HFFc6 (cell line): ENCODE results near the gene PTRH2. TPM values are rescaled to one million over a fixed set of nuclear protein-coding genes. Genes with fewer than 3 reads are reported as not detected.

ENCODE experiments used
- DNase-seq: peaks from one replicate; pipeline ENCODE4 v3.0.0-alpha.2; 2018
- H3K27ac Mint-ChIP-seq: 2 replicates; pipeline ENCODE4 v1.8.0; 2020; ENCODE audit warnings: mild to moderate bottlenecking, mixed read lengths
- H3K27me3 Mint-ChIP-seq: 2 replicates; pipeline ENCODE4 v1.8.0; 2021; ENCODE audit warnings: mild to moderate bottlenecking, moderate library complexity, mixed read lengths; ENCODE audit not compliant: insufficient read depth
- H3K36me3 Mint-ChIP-seq: 2 replicates; pipeline ENCODE4 v1.8.0; 2021; ENCODE audit warnings: low read depth, mixed read lengths
- H3K4me1 Mint-ChIP-seq: 2 replicates; pipeline ENCODE4 v1.8.0; 2020; ENCODE audit warnings: low read depth, mixed read lengths
- H3K4me3 Mint-ChIP-seq: 2 replicates; pipeline ENCODE4 v1.8.0; 2020; ENCODE audit warnings: mild to moderate bottlenecking, moderate library complexity, mixed read lengths
- H3K9me3 Mint-ChIP-seq: 2 replicates; pipeline ENCODE4 v1.8.0; 2020; ENCODE audit warnings: mild to moderate bottlenecking, mixed read lengths
- total RNA-seq, 6 experiments: library from RNA; stranded (reverse); fragmentation: NEBNext Ultra II Directional; extraction: Animal tissue kit (Norgen Biotek cat#: 25700); gene quantifications; 2 replicates in 1 of 6; 3 replicates in 5 of 6; pipeline ENCODE4 v1.2.3, GENCODE V29; 2021
- TF ChIP-seq, protein P1 (sequence below): fragments of 200-600 bp; sonication (generic); IDR thresholded peaks from 2 replicates; pipeline ENCODE4 v1.5.0; 2021; ENCODE audit warnings: antibody characterized with exemption, mild to moderate bottlenecking

Gene PTRH2
- total RNA-seq, 6 experiments from 2014 or later, result 20.7 to 31.8 (median 23.0) TPM

DNA sequence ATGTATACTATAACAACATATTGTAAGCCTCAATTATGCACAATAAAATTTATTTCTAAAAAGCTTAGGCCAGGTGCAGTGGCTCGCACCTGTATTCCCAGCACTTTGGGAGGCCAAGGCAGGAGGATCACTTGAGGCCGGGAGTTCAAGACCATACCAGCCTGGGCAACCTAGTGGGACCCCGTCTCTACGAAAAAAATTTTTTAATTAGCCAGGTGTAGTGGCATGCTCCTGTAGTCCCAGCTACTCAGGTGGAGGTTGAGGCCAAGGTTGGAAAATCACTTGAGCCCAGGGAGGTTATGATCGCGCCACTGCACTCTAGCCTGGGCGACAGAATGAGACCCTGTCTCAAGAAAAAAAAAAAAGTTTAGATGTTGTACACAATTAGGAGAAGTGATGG, 45.7 kb upstream of the PTRH2 start:
- no peak for DNase-seq
- peaks cover 63% of the 10 kb centered on the region for H3K4me1 Mint-ChIP-seq
- no peaks in the 10 kb centered on the region for H3K27me3 Mint-ChIP-seq
- no peak overlapping the region for H3K4me3 Mint-ChIP-seq
- peak overlapping the region; percentile 42; the same call in 1 of the 2 replicates for H3K27ac Mint-ChIP-seq
- peaks cover 1% of the 10 kb centered on the region; the same call in 1 of the 2 replicates for H3K36me3 Mint-ChIP-seq
- TF ChIP-seq, protein P1, sequence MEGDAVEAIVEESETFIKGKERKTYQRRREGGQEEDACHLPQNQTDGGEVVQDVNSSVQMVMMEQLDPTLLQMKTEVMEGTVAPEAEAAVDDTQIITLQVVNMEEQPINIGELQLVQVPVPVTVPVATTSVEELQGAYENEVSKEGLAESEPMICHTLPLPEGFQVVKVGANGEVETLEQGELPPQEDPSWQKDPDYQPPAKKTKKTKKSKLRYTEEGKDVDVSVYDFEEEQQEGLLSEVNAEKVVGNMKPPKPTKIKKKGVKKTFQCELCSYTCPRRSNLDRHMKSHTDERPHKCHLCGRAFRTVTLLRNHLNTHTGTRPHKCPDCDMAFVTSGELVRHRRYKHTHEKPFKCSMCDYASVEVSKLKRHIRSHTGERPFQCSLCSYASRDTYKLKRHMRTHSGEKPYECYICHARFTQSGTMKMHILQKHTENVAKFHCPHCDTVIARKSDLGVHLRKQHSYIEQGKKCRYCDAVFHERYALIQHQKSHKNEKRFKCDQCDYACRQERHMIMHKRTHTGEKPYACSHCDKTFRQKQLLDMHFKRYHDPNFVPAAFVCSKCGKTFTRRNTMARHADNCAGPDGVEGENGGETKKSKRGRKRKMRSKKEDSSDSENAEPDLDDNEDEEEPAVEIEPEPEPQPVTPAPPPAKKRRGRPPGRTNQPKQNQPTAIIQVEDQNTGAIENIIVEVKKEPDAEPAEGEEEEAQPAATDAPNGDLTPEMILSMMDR, result no peak
- no peaks in the 10 kb centered on the region for H3K9me3 Mint-ChIP-seq

DNA sequence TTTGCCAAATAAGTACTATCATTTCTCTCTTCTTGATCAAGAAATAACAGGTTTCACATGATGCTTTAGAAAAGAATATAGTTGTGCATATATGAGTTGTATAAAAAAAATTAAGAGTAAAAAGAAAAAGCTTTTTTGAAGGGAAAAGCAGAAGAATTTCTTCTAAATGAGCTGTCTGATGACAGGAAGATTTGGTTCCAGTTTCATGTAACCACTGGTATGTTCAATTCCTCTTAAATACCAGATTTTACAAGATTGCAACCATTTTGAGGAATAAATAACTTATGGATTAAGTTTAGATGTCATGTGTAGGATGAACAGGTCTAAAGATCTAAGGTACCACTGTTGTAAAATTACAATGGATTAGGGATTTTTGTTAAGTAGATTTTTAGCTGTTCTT, 45.2 kb upstream of the PTRH2 start:
- no peaks in the 10 kb centered on the region for H3K27me3 Mint-ChIP-seq
- no peaks in the 10 kb centered on the region; the same call in 1 of the 2 replicates for H3K36me3 Mint-ChIP-seq
- no peaks in the 10 kb centered on the region for H3K9me3 Mint-ChIP-seq
- TF ChIP-seq, protein P1, result no peak
- peaks cover 58% of the 10 kb centered on the region for H3K4me1 Mint-ChIP-seq
- H3K27ac Mint-ChIP-seq, result peak overlapping the region; percentile 42
- peak; percentile 7 for DNase-seq
- H3K4me3 Mint-ChIP-seq, result no peak overlapping the region

DNA sequence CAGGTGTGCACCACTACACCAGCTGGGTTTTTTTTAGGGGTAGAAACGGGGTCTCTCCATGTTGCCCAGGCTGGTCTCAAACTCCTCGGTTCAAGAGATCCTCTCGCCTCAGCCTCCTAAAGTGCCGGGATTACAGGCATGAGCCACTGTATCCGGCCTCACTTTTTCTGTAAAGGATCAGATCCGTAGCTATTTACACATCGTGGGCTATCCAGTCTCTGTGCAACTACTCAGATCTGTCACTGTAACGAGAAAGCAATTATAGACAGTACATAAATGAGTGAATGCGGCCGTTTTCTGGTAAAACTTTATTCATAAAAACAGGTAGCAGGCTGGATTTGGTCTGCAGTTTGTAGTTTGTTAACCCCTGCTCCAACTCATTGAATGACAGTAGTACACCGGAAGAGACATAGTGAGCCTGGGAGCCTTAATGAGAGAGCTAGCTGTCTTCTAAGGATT, 44.8 kb upstream of the PTRH2 start:
- Mint-ChIP-seq H3K27ac (peak overlapping the region; percentile 42), H3K9me3 (no peaks in the 10 kb centered on the region), H3K27me3 (no peaks in the 10 kb centered on the region), H3K4me1 (peaks cover 54% of the 10 kb centered on the region), H3K36me3 (no peaks in the 10 kb centered on the region; the same call in 1 of the 2 replicates), H3K4me3 (no peak overlapping the region)
- no peak for DNase-seq
- TF ChIP-seq, protein P1, result no peak

DNA sequence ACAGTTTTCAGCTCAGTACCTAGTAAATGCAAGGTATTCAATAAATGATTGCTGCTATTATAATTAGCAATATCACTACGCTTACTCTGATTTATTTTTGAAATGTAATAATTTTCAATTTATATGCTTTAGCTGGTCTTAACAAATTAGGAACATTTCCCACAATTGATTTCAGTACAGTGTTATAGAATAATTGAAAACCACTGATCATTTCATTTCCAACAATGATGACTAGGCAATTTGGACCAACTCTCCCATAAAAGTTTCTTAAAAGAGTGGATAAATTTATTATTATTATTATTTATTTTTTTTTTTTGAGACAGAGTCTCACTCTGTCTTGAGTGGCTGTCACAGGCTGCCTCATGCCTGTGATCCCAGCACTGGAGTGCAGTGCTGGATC, 41.4 kb upstream of the PTRH2 start:
- no peak for DNase-seq
- Mint-ChIP-seq H3K4me1 (peaks cover 20% of the 10 kb centered on the region), H3K27ac (no peak overlapping the region), H3K9me3 (no peaks in the 10 kb centered on the region), H3K27me3 (no peaks in the 10 kb centered on the region), H3K4me3 (no peak overlapping the region), H3K36me3 (peaks cover 4% of the 10 kb centered on the region; the same call in 1 of the 2 replicates)
- TF ChIP-seq, protein P1, result no peak

DNA sequence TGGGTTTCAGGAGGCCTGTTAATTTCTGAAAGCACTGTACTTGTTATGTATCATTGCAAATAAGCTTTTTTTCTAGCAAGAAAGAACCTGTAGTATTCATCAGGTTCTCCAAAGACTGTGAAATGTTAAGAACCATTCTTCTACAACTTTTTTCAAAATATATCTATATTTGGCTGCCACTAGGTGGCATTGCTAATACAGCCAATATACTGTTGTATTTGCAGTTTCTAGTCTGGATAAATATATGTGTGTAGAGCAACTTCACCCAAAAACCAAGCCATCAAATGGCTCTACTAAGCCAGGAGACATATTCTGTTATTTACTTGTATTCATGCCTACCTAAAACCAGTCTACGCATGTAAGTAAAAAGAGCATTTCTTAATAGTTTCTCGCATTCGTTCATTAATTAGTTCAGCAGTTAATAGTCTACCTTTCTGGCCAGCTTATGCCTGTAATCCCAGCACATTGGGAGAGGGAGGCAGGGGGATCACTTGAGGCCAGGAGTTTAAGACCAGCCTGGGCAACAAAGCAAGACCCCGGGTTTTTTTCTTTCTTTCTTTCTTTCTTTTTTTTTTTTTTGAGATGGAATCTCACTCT, 39.7 kb upstream of the PTRH2 start:
- no peaks in the 10 kb centered on the region for H3K9me3 Mint-ChIP-seq
- DNase-seq, result peak; percentile 53
- H3K4me1 Mint-ChIP-seq, result peaks cover 3% of the 10 kb centered on the region
- H3K27me3 Mint-ChIP-seq, result no peaks in the 10 kb centered on the region
- no peak overlapping the region; the same call in 1 of the 2 replicates for H3K27ac Mint-ChIP-seq
- peaks cover 16% of the 10 kb centered on the region for H3K36me3 Mint-ChIP-seq
- no peak overlapping the region for H3K4me3 Mint-ChIP-seq
- TF ChIP-seq, protein P1, result peak; percentile 89
